ENCODE measurements around the gene NEK9.

GRCh38 chr14:75066691-75067090 lies 60.2 kb downstream of the NEK9 start:
- TF ChIP-seq, protein P1, sequence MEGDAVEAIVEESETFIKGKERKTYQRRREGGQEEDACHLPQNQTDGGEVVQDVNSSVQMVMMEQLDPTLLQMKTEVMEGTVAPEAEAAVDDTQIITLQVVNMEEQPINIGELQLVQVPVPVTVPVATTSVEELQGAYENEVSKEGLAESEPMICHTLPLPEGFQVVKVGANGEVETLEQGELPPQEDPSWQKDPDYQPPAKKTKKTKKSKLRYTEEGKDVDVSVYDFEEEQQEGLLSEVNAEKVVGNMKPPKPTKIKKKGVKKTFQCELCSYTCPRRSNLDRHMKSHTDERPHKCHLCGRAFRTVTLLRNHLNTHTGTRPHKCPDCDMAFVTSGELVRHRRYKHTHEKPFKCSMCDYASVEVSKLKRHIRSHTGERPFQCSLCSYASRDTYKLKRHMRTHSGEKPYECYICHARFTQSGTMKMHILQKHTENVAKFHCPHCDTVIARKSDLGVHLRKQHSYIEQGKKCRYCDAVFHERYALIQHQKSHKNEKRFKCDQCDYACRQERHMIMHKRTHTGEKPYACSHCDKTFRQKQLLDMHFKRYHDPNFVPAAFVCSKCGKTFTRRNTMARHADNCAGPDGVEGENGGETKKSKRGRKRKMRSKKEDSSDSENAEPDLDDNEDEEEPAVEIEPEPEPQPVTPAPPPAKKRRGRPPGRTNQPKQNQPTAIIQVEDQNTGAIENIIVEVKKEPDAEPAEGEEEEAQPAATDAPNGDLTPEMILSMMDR (IDR thresholded peaks at IDR 0.05), result no peak
- TF ChIP-seq POLR2AphosphoS5 (IDR thresholded peaks at IDR 0.05) (no peak), POLR2A (IDR thresholded peaks at IDR 0.05) (no peak)
